SK-N-SH (cell line): ENCODE data around the gene LKAAEAR1.

Experiments
- CHD2 ChIP-seq: fragments of 150-350 bp; IDR thresholded peaks from 2 replicates; pipeline ENCODE4 v1.6.1; 2018; ENCODE audit warnings: low read length; ENCODE audit not compliant: partially characterized antibody
- ELF1 ChIP-seq: IDR thresholded peaks from 2 replicates; pipeline ENCODE4 v1.4.0; 2012
- EP300 ChIP-seq, 2 experiments: IDR thresholded peaks; 2 replicates each; pipeline versions ENCODE4 v1.4.0 to v1.6.1; 2012; ENCODE audit warnings: borderline replicate concordance in 1 of 2, low read depth in 1 of 2, low read length in 1 of 2
- EZH2phosphoT487 ChIP-seq: fragments of 200-600 bp; sonication (generic); IDR thresholded peaks from 2 replicates; pipeline ENCODE4 v1.6.1; 2017; ENCODE audit warnings: low read depth, mixed run types, mild to moderate bottlenecking, antibody characterized with exemption, moderate library complexity, borderline replicate concordance
- JUND ChIP-seq: IDR thresholded peaks from 2 replicates; pipeline ENCODE4 v1.4.0; 2012
- NFIC ChIP-seq: IDR thresholded peaks from 2 replicates; pipeline ENCODE4 v1.4.0; 2012; ENCODE audit warnings: borderline replicate concordance
- RAD21 ChIP-seq: IDR thresholded peaks from 2 replicates; pipeline ENCODE4 v1.6.1; 2012; ENCODE audit warnings: mild to moderate bottlenecking, low read length
- TCF12 ChIP-seq: IDR thresholded peaks from 2 replicates; pipeline ENCODE4 v1.4.0; 2012
- TEAD4 ChIP-seq: IDR thresholded peaks from 2 replicates; pipeline ENCODE4 v1.4.0; 2012; ENCODE audit warnings: mild to moderate bottlenecking, borderline replicate concordance; ENCODE audit not compliant: insufficient read depth
- YY1 ChIP-seq: IDR thresholded peaks from 2 replicates; pipeline ENCODE4 v1.4.0; 2012; ENCODE audit warnings: low read depth, mild to moderate bottlenecking
- TF ChIP-seq, protein P1 (sequence below): fragments of 200-600 bp; sonication (generic); IDR thresholded peaks from 2 replicates; pipeline ENCODE4 v1.6.1; 2017; ENCODE audit warnings: antibody characterized with exemption, mild to moderate bottlenecking, moderate library complexity
- TF ChIP-seq, protein P2 (sequence below): IDR thresholded peaks from 2 replicates; pipeline ENCODE4; 2012
- TF ChIP-seq, protein P3 (sequence below): IDR thresholded peaks from 2 replicates; pipeline ENCODE4 v1.4.0; 2012; ENCODE audit warnings: low read depth, borderline replicate concordance

DNA sequence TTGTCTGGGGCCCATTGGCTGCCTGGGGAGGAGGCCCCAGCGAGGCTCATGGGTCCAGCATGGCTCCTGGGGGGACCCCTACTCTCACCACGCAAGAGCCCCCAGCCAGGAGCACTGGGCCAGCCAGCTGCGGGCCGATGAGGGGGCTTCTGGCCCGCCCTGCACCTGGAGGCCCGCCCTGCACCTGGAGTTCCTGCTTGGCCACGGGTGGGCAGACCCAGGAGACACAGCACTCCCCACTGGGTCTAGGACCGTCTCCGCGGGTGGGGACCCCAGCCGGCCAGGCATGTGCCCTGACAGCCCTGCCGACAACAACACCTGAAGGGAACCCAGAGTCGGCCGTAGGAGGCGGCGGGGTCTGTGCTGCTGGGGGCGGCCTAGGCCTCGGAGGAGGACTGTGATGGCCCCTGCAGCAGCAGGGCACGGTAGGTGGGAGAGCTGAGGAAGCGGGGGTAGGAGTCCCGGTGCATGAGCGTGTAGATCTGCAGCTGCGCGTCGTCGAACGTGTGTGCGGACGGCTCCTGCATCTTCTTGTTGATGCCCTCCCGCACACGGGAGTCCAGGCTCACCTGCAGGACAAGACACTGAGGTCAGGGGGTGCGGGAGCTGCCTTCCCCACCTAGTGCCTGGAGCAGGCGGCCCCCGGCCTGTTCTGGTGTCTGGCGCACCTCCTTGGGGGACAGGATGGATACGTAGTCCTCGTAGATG, 10.6 kb downstream of the LKAAEAR1 start:
- TF ChIP-seq, protein P1, sequence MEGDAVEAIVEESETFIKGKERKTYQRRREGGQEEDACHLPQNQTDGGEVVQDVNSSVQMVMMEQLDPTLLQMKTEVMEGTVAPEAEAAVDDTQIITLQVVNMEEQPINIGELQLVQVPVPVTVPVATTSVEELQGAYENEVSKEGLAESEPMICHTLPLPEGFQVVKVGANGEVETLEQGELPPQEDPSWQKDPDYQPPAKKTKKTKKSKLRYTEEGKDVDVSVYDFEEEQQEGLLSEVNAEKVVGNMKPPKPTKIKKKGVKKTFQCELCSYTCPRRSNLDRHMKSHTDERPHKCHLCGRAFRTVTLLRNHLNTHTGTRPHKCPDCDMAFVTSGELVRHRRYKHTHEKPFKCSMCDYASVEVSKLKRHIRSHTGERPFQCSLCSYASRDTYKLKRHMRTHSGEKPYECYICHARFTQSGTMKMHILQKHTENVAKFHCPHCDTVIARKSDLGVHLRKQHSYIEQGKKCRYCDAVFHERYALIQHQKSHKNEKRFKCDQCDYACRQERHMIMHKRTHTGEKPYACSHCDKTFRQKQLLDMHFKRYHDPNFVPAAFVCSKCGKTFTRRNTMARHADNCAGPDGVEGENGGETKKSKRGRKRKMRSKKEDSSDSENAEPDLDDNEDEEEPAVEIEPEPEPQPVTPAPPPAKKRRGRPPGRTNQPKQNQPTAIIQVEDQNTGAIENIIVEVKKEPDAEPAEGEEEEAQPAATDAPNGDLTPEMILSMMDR = no peak
- no peak for TF ChIP-seq JUND
- TF ChIP-seq EP300 (IDR thresholded peaks at IDR 0.05; ENCODE audit: borderline replicate concordance in 1 of 2, low read depth in 1 of 2, low read length in 1 of 2) = no peak
- TF ChIP-seq EZH2phosphoT487 = no peak
- no peak for TF ChIP-seq TCF12
- no peak for TF ChIP-seq RAD21
- TF ChIP-seq TEAD4 = no peak
- no peak for TF ChIP-seq ELF1
- TF ChIP-seq, protein P2, sequence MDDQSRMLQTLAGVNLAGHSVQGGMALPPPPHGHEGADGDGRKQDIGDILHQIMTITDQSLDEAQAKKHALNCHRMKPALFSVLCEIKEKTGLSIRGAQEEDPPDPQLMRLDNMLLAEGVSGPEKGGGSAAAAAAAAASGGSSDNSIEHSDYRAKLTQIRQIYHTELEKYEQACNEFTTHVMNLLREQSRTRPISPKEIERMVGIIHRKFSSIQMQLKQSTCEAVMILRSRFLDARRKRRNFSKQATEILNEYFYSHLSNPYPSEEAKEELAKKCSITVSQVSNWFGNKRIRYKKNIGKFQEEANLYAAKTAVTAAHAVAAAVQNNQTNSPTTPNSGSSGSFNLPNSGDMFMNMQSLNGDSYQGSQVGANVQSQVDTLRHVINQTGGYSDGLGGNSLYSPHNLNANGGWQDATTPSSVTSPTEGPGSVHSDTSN = no peak
- TF ChIP-seq, protein P3, sequence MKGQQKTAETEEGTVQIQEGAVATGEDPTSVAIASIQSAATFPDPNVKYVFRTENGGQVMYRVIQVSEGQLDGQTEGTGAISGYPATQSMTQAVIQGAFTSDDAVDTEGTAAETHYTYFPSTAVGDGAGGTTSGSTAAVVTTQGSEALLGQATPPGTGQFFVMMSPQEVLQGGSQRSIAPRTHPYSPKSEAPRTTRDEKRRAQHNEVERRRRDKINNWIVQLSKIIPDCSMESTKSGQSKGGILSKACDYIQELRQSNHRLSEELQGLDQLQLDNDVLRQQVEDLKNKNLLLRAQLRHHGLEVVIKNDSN = no peak
- TF ChIP-seq YY1 = no peak
- no peak for TF ChIP-seq CHD2
- no peak for TF ChIP-seq NFIC
